Fibroblast of peridontal ligament (primary cell): ENCODE data around the gene FGD5.

Source experiments
- DNase-seq: peaks from one replicate; pipeline ENCODE4 v3.0.0-alpha.2; 2010; ENCODE audit errors: extremely low read depth

Gene FGD5

DNA sequence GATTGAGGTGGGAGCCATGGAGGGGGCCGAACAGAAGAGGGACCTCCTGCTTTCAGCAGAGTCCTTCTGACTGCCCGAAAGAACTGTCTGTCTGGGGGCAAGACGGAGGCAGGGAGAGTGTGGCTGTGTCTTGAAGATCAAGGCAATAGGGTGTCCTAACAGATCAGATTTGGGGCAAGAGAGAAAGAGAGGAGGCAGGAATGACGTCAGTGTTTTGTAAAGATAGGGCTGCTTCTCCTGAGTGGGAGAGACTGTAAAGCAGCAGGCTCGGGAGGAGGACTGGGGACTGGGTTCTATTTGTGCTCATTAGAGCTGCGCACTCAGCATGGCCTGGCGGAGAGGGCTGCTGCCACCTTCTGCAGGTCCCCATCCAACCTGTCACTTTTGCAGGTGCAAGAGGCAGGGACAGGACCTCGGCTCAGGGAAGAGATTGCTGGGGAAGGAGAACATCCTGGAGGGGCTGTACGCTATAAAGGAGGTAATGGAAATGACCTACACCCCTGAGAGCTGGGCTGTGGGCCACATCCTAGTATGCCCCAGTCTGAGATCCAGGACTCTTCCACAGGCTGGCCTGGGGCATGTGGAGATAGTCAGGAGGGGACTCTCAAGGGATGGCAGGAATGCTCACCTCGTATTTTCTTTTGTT lies 29.0 kb upstream of the FGD5 start:
- DNase-seq: no peak

DNA sequence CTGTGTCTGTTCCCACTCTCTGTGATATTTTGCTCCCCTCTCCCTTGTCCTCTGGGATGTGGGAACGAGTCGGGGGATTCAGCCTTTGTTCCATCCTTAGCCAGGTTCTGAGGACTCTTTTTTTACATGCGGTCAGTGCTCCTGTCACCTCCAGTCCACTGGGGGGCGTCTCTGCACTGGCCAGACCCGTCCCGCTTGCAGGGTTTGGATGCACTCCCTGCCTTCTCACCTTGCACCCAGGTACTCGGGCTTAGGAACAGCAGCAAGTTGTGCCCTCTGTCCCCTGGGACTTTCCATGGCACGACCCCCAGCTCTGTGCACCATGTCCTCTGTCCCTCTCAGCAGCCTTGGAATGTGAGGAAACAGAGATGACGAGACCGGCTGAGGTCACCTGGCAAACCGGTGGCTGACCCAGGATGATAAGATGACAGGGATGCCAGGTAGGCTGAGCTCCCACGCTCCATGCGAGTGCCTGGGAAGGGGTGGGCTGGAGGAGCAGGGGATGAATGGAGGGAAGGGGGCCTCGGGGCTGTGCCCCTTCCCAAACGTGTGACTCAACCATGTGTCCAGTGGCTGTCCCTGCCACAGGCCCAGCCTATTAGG lies 27.3 kb upstream of the FGD5 start:
- no peak for DNase-seq

GRCh38 chr3:14792691-14793121 lies 26.1 kb upstream of the FGD5 start:
- DNase-seq: no peak

GRCh38 chr3:14793126-14793857 lies 25.5 kb upstream of the FGD5 start:
- no peak for DNase-seq

DNA sequence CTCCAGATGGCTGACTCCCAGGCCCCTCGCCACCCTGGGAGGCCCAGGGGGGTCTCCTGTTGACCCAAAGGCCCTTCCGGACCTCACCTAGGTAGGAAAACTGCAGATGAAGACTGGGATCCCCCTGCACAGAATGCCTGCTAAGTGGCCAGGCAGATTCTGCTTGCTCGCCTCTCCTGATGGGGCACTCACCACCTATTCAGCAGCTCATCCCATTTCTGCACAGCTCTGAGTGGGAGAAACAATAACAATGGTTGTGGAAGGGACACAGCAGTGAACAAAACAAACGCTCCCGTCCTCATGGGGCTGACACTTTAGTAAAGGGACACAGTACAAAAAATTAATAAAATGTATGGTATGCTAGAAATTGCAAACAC lies 24.9 kb upstream of the FGD5 start:
- DNase-seq: no peak

- no peak for DNase-seq
These were observed 24.3 kb upstream of the FGD5 start for GRCh38 chr3:14794435-14794834.

DNA sequence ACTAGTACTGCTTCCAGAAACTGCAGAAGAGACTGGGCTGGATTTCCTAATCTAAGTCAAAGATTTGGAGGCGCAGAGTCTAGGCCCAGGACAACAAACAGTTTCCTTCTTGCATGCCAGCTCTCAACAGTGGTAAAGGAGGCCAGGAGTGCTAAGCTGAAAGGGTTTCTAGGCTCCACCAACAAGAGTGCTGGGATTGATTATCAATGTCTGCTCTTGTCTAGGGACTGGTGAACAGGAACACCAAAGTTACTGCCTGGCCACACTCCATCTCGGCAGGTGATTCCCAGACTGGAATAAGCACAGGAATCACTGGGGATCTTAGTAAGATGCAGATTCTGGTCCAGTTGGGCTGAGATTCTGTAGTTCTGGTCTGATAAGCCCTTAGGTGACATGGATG lies 22.8 kb upstream of the FGD5 start:
- DNase-seq: no peak

GRCh38 chr3:14796403-14797077 lies 22.2 kb upstream of the FGD5 start:
- DNase-seq: no peak

DNA sequence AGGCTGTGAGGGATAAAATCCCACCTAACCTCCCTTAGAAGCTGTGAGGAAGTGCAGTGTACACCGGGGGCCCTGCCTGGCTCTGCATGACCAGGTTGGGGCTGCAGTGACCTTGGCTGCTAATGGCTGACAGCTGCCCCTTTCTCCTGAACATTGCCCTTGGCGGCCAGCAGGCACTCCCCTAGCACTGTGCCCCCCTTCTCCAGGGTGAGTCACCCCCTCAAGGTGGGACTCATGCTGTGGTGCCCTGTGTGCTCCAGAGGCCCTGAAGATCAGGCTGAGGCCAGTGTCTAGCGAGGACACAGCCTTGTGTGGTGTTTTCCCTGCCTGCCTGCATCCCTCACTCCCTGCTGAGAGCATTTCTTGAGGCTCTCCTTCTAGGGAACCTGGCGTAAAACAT lies 21.0 kb upstream of the FGD5 start:
- no peak for DNase-seq

GRCh38 chr3:14798231-14798630 lies 20.5 kb upstream of the FGD5 start:
- DNase-seq: no peak

GRCh38 chr3:14799146-14799545 lies 19.6 kb upstream of the FGD5 start:
- no peak for DNase-seq

DNA sequence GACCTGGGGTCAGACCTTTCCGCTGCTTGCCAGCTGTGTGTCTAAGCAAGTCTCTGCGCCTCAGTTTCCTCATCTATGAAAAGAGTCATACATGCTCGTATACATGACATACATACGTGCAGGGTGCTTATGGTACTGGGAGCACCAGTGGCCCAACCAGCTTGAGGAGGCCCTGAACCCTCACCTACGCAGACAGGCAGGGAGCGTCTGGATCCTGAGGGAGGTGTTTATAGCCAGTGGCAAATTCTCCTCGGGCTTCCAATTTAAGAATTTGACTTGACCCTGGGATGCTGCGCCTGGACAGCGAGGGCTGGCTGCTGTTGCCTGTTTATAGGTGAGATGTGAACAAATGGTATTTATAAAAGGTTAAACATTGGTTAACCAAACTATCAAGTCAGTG lies 17.7 kb upstream of the FGD5 start:
- DNase-seq: no peak

DNA sequence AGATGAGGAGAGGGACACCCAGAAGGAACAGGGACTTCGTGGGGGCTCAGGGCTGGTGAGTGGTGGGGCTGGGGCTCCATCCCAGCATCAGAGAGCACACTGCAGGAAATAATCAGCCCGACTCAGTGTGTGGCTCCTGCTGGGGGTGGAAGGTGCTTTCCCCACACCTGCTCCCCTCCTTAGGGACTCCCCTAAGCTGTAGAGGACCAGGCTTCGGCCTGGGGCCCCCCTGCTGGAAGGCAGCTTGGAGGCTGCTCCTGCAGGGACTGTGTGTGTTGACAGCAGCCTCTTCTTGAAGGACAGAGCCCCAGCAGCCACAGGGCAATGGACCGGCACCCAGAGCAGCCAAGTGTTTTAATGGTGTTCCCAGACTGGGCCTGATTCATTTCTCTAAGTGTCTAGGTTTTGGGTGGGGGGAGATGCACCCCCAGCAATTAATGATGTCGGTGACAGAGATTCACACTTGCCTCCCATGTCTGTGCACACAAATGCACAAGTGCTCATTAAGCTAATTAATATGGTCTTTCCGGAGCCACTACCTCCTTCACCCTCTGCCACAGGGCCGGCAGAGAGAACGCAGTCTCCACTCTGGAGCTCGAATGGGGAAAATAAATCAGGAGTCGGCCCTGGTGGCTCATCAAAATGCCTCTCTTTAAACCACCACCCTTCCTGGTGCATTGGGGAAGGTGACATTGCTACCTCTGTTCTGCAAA lies 16.9 kb upstream of the FGD5 start:
- no peak for DNase-seq

- no peak for DNase-seq
These were observed 16.4 kb upstream of the FGD5 start for GRCh38 chr3:14802381-14802731.

- no peak for DNase-seq
These were observed 15.4 kb upstream of the FGD5 start for GRCh38 chr3:14803101-14803980.

DNA sequence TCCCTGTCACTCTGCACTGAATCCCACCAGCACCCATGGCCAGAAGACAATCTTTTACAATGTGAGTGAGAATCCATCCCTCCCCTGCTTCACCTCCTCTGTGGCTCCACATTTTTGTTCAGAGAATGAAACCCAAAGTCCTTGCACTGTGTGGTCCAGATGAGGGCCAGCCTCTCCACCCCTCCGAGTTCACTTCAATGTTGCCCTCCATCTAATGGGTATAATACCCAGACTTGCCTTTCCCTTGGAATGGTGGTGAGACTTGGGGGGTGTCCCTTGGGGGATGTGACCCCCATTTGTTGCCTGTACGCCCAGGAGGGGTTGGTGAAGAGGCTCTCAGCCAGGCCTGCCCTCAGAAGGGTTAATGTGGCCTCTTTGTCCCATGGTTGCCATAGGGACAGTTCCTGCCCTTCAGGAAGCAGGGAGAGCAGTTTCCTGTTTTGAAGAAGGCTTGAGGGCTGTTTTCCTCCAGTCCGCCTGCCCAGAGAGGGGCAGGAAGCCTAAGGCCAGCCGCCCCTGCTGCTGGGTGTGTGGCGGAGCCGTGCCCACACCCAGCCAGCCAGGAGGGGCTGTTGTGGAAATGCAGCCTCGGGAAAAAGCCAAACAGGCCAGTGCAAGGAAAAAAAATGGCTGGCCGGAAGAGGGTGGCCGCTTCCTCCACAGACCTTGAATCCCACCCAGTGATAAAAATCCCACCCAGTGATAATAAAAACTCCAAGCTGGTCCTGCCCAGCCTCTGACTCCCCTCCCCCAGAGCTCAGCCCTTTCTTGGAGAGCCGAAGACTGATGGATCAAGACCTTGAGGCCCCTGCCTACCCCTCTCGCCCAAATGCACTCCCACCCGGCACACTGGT lies 14.6 kb upstream of the FGD5 start:
- DNase-seq: no peak

GRCh38 chr3:14804835-14805780 lies 13.7 kb upstream of the FGD5 start:
- no peak for DNase-seq

GRCh38 chr3:14805961-14806537 lies 12.7 kb upstream of the FGD5 start:
- DNase-seq: no peak
